ENCODE results near the gene RBBP8NL. TPM values are rescaled to one million over a fixed set of nuclear protein-coding genes. Genes with fewer than 3 reads are reported as not detected.

Gene RBBP8NL
- total RNA-seq, 2 donors from 2014 or later = not detected

- TF ChIP-seq CTCF (IDR thresholded peaks at IDR 0.05) = no peak
- Histone ChIP-seq H3K27ac (peak overlapping the region in 1 of 2 donors; percentile 31), H3K27me3 (no peaks in the 10 kb centered on the region), H3K9me3 (no peaks in the 10 kb centered on the region), H3K4me1 (peaks cover 0 to 34% of the 10 kb centered on the region in 2 donors), H3K36me3 (no peaks in the 10 kb centered on the region), H3K4me3 (no peak overlapping the region)
- no peak for DNase-seq (ENCODE audit: low spot score)
Observed at GRCh38 chr20:62404112-62404665, 23.1 kb downstream of the RBBP8NL start.

- Histone ChIP-seq H3K27me3 (no peaks in the 10 kb centered on the region), H3K27ac (no peak overlapping the region), H3K4me3 (no peak overlapping the region), H3K4me1 (peaks cover 0 to 34% of the 10 kb centered on the region in 2 donors), H3K9me3 (no peaks in the 10 kb centered on the region), H3K36me3 (no peaks in the 10 kb centered on the region)
- no peak for DNase-seq (ENCODE audit: low spot score)
- TF ChIP-seq CTCF (IDR thresholded peaks at IDR 0.05) = no peak
Observed at GRCh38 chr20:62403331-62403730, 24.0 kb downstream of the RBBP8NL start.

GRCh38 chr20:62402456-62403150 is 24.7 kb downstream of the RBBP8NL start:
- Histone ChIP-seq H3K36me3 (no peaks in the 10 kb centered on the region), H3K27me3 (no peaks in the 10 kb centered on the region), H3K27ac (no peak overlapping the region), H3K9me3 (no peaks in the 10 kb centered on the region), H3K4me1 (peaks cover 0 to 29% of the 10 kb centered on the region in 2 donors), H3K4me3 (no peak overlapping the region)
- DNase-seq (ENCODE audit: low spot score) = no peak
- no peak for TF ChIP-seq CTCF (IDR thresholded peaks at IDR 0.05)

GRCh38 chr20:62401331-62401779 is 26.0 kb downstream of the RBBP8NL start:
- TF ChIP-seq CTCF (IDR thresholded peaks at IDR 0.05) = no peak
- H3K4me3 ChIP-seq = no peak overlapping the region
- H3K9me3 ChIP-seq = no peaks in the 10 kb centered on the region
- H3K27ac ChIP-seq = no peak overlapping the region
- H3K4me1 ChIP-seq = peaks cover 0 to 22% of the 10 kb centered on the region in 2 donors
- no peaks in the 10 kb centered on the region for H3K27me3 ChIP-seq
- DNase-seq (ENCODE audit: low spot score) = no peak
- H3K36me3 ChIP-seq = peaks cover 1% of the 10 kb centered on the region

GRCh38 chr20:62400541-62400940 is 26.8 kb downstream of the RBBP8NL start:
- Histone ChIP-seq H3K27ac (no peak overlapping the region), H3K36me3 (peaks cover 9% of the 10 kb centered on the region), H3K9me3 (no peaks in the 10 kb centered on the region), H3K4me1 (peaks cover 0 to 14% of the 10 kb centered on the region in 2 donors), H3K27me3 (no peaks in the 10 kb centered on the region), H3K4me3 (no peak overlapping the region)
- TF ChIP-seq CTCF (IDR thresholded peaks at IDR 0.05) = no peak
- no peak for DNase-seq (ENCODE audit: low spot score)
